ENCODE data around the gene DPEP2.

- TF ChIP-seq POLR2A (IDR thresholded peaks at IDR 0.05) (no peak), POLR2AphosphoS5 (IDR thresholded peaks at IDR 0.05) (no peak)
Observed at GRCh38 chr16:68037841-68038597, 38.7 kb upstream of the DPEP2 start.

All from stomach (tissue), 4 donors.